ENCODE results near the gene SND1. TPM values are rescaled to one million over a fixed set of nuclear protein-coding genes. Genes with fewer than 3 reads are reported as not detected.

SND1 gene
- polyA plus RNA-seq, 4 donors = 142 to 159 (median 148) TPM

GRCh38 chr7:127718340-127718679 lies 66.3 kb downstream of the SND1 start:
- no peak for DNase-seq (ENCODE audit: low read depth in 4 of 4, low spot score in 3 of 4)

- DNase-seq (ENCODE audit: low read depth in 4 of 4, low spot score in 3 of 4) = no peak
Observed at GRCh38 chr7:127726476-127726875, 74.5 kb downstream of the SND1 start.

DNA sequence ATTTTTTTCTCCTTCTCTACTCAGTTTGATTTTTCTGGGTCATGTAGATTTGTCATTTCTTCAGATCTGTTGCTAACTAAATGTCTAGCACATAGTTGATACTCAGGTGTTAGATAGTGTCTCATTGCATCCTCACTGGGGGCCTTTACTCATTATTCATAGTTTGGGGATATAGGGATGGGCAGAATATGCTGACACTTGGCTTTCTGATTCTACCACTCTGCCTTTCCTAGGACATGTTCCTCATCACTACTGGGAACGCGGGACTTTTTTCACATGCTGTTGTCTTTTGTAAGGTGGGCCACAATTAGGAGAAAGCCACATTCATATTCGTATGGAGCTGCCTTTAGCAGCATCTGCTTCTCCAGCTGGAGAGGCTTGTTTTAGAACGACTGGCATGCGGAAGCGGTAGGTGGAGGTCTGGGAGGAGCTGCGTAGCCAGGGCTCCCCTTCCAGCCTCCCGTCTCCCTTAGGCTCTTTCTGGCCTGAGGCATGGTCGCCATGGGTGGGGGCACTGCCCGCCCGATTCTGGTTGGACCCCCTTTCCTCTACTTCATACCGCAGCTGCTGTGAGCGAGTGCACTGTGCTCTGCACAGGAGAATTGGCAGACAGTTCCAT lies 78.8 kb downstream of the SND1 start:
- no peak for DNase-seq (ENCODE audit: low read depth in 4 of 4, low spot score in 3 of 4)

GRCh38 chr7:127731431-127732080 lies 79.6 kb downstream of the SND1 start:
- DNase-seq (ENCODE audit: low read depth in 4 of 4, low spot score in 3 of 4) = no peak

- DNase-seq (ENCODE audit: low read depth in 4 of 4, low spot score in 3 of 4) = no peak
Observed at GRCh38 chr7:127732306-127732705, 80.3 kb downstream of the SND1 start.

- DNase-seq (ENCODE audit: low read depth in 4 of 4, low spot score in 3 of 4) = no peak
Observed at GRCh38 chr7:127733986-127734385, 82.0 kb downstream of the SND1 start.

- DNase-seq (ENCODE audit: low read depth in 4 of 4, low spot score in 3 of 4) = no peak
Observed at GRCh38 chr7:127736511-127736910, 84.5 kb downstream of the SND1 start.

- DNase-seq (ENCODE audit: low read depth in 4 of 4, low spot score in 3 of 4) = no peak
Observed at GRCh38 chr7:127738859-127739258, 86.9 kb downstream of the SND1 start.

- no peak for DNase-seq (ENCODE audit: low read depth in 4 of 4, low spot score in 3 of 4)
Observed at GRCh38 chr7:127741764-127742375, 89.9 kb downstream of the SND1 start.

GRCh38 chr7:127745445-127745844 lies 93.5 kb downstream of the SND1 start:
- DNase-seq (ENCODE audit: low read depth in 4 of 4, low spot score in 3 of 4) = no peak

- no peak for DNase-seq (ENCODE audit: low read depth in 4 of 4, low spot score in 3 of 4)
Observed at GRCh38 chr7:127751062-127751461, 99.1 kb downstream of the SND1 start.

DNA sequence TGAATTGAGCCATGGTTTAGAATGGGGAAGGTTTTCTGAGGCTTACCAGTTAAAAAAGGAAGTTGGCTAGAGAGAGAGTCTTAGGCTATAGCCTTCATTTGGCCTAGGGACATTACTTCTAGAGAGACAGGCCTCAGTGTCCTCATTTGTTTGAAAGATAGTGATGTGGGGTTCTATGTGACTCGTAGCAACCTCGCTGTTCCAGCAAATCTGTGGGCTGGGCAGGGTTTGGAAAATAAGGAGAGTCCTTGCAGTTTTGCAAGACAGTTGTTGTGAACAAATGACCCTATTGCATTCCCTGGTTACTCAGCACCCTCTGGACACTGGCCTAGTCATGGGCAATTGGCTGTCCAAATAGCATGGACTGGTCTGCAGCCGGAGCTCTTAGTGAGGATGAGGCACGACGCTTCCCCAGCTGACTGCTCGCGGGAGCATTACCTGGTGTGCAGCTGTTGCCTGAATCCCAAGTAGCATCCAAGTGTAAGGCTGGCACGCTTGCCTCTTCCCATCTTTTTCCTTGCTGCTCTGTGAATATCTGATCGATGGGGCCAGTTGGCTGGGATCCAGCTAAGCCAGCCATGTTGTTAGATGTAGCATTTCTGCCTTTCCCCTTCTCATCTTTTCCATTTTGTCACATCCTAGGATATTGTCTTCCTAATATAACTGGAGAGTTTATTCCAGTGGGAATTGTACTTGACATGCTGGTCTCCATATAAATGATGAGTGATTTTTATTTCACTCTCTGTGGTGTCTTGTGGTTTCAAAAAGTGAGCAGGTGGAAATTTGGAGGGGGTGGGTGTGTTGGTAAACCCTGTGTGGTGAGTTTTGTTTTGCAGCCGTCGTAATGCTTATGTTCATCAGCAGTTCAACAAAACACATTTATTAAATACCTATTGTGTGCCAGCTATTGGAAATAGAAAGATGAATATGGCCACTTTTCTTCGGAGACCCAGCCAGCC lies 99.8 kb downstream of the SND1 start:
- no peak for DNase-seq (ENCODE audit: low read depth in 4 of 4, low spot score in 3 of 4)

DNA sequence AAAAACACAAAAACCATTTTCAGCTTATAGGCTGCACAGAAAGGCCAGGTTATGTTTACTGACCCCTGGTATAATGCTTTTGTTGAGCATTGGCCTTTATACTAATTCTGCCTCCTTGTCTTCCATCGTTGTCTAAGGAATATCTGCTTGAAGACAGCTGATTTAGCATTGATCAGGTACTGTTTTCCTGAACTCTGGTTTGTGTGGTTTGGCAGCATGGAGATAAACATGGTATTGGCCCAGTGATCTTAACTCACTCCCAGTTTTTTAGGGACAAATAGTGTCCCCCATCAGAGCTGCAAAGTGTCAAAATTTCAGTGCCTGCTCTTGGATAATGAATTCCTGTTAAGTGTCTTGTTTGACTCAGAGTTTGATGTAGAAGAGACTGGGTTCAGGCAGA lies 100.8 kb downstream of the SND1 start:
- DNase-seq (ENCODE audit: low read depth in 4 of 4, low spot score in 3 of 4) = no peak

DNA sequence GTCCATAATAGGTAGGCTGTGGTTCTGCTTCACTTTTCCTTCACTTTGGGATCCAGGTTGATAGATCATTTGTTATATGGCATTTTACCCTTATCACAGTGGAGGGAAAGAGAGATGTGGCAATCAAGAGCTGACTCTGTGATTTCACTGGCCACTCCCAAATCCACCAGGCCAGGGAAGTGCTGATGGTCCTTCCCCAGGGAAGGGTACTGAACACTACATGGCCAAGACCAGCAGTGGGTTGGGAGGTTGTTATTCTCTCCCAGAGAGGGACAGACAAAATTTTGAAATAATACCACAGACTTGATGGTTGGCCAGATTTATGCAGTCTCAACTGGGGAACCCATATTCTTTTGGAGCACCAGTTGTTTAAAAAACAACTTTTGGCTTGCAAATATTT lies 102.5 kb downstream of the SND1 start:
- no peak for DNase-seq (ENCODE audit: low read depth in 4 of 4, low spot score in 3 of 4)

DNA sequence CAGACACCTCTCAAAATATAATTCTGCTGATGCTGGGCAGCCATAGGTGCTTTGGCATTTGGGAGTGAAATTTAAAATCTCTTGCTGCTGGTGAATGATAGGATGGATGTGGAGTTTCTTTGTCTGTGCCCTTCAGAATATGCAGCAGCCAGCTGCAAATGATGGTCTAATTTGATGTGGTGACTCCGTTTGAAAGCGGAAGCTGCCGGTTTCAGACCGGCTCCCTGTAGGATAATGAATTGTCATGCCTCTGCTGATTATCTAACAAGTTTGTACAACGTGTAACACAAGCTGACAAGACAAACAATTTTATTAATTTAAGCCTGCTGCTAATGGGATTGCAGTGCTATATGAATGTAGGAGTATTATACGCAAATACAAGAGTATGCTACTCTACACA lies 103.5 kb downstream of the SND1 start:
- no peak for DNase-seq (ENCODE audit: low read depth in 4 of 4, low spot score in 3 of 4)

DNA sequence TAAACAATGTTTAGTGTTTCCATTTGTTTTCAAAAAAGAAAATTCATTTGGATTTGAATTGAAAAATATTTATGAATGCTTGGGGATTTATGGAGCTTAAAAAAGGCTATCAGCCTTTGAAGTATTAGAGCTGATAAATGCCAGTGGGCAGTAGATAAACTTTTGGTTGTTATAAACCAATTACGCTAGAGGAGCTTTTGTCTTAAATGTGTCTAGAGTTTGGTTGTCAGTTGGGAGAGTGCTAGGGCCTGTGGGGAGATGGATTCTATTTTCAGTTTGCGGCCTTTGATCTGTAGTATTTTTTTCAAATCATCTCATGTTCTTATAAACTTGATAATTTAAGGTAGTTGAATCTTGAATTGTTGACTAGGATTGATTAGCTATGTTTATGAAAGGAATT lies 104.0 kb downstream of the SND1 start:
- no peak for DNase-seq (ENCODE audit: low read depth in 4 of 4, low spot score in 3 of 4)

- no peak for DNase-seq (ENCODE audit: low read depth in 4 of 4, low spot score in 3 of 4)
Observed at GRCh38 chr7:127758105-127758504, 106.1 kb downstream of the SND1 start.

- DNase-seq (ENCODE audit: low read depth in 4 of 4, low spot score in 3 of 4) = no peak
Observed at GRCh38 chr7:127758845-127759244, 106.9 kb downstream of the SND1 start.

GRCh38 chr7:127759945-127760421 lies 108.0 kb downstream of the SND1 start:
- no peak for DNase-seq (ENCODE audit: low read depth in 4 of 4, low spot score in 3 of 4)

- DNase-seq (ENCODE audit: low read depth in 4 of 4, low spot score in 3 of 4) = no peak
Observed at GRCh38 chr7:127760436-127761031, 108.5 kb downstream of the SND1 start.

GRCh38 chr7:127761196-127761595 lies 109.2 kb downstream of the SND1 start:
- DNase-seq (ENCODE audit: low read depth in 4 of 4, low spot score in 3 of 4) = no peak

All from right renal pelvis (tissue), 4 donors.